ENCODE data around the gene ONECUT2.

GRCh38 chr18:57466745-57467409 is 31.7 kb downstream of the ONECUT2 start:
- TF ChIP-seq CTCF (IDR thresholded peaks at IDR 0.05), result no peak
- no peak for TF ChIP-seq POLR2A (IDR thresholded peaks at IDR 0.05)
- TF ChIP-seq EP300 (IDR thresholded peaks at IDR 0.05), result no peak

Data from tibial nerve (tissue), 4 donors.